GM19025 (cell line): ENCODE data around the gene TRMT61A.

Experiments used
- ATAC-seq: cut with Tn5 transposase; IDR thresholded peaks from one replicate; pipeline ENCODE4 v1.9.1; 2021; ENCODE audit warnings: mild to moderate bottlenecking, low read depth, moderate library complexity; ENCODE audit not compliant: unreplicated experiment

Gene TRMT61A

DNA sequence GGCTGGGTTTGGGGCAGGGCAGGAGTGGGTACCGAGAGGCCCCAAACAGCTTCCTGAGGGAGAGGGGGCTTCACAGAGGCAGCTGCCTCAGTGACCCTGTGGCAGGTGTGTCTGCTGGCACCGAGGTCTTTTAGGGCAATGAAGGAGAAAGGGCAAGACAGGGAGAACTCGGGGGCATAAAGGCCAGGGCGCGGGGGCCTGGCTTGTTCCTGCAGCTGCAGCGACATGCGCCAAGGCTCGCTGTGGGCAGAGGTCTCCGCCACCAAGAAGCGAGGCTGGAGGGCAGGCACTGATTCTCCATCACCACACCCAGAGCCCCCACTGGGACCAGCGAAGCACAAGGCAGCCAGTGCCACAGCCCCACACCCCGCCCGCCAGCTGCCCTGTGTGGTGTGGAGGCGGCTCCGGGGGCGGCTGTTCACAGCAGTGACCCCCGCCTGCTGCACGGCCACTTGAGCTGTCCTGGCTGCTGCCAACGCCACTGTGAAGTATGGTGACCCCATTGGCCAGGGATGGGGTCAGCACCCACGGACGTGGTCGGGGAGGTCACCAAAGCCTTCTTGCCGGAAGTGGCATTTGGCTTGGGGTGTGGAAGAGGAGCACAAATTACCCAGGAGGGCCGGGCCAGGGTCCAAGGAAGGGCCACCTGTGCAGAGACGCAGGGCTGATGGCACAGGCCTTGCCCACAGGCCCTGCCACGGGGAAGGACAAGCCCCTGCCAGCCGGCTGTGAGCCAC, 17.1 kb downstream of the TRMT61A start:
- no peak for ATAC-seq

DNA sequence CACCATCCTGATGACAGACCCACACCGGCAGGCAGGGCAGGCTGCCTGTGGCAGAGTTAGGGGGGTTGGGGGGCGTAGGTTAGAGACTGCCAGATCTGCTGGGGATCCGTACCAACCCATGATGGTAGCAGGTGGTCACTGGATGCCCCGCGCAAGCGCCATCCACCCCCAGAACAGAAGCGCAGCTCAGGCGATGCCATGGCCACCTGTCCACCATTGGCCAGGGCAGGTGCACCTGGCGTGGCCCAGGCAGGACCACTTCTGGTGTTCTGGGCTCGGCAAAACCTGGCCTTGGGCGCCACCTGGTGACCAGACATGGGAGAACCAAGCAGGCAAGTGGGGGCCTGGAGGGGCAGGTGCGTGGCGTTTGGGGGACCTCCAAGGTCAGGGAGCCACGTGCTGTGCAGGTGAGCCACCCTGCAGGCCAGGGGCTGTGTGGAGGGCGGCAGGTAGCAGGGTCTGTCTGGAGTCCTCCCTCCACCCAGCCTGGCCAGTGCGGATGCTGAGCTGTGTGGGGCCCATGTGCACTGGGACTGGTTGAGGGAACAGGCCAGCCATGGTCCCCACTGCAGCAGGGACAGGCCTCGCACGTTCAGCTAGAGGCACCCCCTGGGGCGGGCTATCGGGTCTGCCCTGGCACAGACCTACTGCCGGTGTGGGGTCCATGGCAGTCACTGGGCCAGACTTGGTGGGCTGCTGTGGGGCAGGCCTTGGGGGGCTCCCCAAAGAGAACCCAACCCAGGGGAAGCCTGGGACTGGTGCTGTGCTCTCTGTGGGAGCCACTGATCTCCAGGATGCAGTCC, 17.9 kb downstream of the TRMT61A start:
- ATAC-seq: no peak

DNA sequence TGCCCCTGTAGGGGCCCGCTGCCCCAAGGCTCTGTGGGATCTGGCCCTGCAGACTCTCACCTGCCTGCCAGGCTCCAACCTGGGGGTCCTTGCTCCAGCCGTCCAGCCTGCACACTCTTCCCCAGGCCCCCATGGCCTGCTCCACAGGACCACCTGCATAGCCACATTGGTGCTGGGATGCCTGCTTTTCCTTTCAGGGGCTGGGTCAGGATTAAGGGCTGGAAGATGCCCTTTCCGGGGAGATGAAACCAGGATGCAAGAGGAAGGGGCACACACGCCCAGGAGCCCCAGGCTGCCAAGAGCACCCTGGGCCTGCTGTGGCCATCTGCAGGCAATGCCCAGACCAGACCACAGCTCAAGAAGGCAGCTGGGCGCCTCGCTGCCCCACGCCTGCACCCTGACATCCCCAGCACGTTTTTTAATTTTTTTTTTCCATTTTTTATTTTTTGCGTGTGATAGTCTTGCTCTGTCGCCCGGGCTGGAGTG, 18.5 kb downstream of the TRMT61A start:
- no peak for ATAC-seq

DNA sequence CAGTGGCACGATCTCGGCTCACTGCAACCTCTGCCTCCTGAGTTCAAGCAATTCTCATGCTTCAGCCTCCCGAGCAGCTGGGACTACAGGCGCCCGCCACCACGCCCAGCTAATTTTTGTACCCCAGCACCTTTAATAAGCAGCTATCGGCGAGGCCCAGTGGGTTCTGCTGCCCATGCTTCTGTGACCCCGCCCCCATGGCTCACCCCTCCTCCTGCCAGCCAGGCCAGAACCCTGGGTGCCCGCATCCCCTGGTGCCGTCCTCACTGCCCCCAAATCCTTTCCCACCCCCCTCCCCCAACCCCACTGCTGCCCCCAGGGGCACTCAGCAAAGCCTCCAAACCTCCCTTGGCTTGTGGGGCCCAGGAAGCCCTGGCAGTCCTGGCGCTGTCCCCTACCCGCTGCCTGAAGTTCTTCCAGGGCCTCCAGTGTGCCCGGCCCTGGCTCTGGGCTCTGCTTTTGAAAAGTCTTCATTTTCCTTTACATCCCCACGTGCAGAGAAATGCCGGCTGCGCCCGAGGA, 19.0 kb downstream of the TRMT61A start:
- ATAC-seq: no peak

DNA sequence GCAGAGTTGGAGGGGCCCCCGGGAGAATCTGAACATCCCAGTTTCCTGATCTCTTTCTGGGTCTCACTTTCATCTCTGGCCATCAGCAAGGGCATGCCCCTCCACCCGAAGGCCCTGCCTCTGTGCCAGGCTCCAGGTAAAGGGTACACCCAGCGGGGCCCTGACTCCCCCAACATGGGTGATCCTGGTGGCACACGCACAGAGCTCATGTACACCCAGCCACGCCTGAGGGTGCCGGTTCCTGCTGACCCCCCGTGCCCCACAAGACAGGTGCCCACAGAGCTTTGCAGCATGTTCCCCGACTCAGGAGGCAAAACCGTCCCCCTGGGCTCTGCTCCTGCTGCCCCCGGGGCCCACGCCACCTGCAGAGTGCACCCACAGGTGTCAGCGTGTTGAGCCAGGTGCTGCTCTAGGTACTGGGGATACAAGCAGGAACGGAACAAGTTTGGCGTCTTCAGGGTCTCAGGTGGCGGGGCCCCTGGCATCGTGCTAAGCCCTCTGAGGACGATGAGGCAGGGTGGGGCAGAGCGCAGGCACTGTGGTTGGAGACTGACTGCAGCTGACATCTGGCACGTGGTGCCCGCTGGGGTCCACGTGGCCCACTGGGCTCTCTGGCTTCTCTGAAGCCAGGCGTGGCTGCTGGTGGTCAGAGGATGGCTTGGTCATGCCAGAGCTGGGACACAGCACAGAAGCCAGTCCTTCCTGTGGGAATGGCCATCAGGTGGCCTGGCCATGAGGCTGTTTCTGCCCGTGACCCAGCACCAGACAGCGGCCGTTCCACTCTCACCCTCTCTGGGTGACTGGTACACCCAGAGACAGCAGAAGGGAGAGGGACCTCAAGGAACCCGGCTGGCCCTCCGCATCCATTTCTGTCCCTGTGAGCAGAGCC, 19.7 kb downstream of the TRMT61A start:
- no peak for ATAC-seq

DNA sequence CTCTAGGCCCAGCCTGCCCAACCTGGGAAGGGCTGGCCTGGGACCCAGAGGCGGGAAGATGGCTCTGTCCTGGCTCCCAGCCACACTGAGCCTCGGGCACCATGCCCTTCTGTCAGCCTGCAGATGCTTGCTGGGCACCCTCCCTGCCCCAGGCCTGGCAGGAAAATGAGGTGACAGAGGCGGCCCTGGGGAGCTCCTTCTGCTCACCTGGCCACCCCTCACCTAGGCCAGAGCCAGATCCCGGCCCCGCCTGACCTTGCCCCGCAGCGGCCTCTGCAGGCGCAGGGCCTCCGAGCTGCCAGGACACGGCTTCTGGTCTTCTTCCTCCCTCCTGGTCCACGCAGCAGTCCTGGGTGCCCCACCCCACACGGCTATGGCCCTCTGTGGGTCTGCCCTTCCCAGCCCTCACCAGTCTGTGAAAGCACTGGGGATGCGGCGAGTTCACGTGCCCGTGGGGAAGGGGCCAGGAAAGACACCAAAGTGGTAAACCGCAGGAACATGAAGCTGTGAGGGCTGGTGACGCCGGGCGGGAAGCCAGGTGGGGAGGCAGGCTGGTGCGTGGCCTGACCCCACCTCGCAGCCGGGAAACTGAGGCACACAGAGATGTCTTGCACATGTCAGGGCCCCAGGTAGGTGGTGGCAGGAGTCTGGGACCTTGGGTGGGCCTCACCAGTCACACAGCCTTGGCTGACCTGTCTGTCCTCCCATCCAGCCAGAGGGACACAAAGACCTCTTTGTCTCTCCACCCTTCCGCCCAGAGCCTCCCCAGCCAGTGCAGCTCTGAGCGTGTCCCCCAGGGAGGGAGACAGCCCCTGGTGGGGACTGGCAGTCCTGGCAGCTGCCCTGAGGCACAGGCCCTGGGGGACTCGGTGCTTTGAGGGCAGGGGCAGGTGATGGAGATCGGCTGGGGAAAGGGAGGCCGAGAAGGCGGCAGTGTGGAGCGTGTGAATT, 20.6 kb downstream of the TRMT61A start:
- no peak for ATAC-seq

DNA sequence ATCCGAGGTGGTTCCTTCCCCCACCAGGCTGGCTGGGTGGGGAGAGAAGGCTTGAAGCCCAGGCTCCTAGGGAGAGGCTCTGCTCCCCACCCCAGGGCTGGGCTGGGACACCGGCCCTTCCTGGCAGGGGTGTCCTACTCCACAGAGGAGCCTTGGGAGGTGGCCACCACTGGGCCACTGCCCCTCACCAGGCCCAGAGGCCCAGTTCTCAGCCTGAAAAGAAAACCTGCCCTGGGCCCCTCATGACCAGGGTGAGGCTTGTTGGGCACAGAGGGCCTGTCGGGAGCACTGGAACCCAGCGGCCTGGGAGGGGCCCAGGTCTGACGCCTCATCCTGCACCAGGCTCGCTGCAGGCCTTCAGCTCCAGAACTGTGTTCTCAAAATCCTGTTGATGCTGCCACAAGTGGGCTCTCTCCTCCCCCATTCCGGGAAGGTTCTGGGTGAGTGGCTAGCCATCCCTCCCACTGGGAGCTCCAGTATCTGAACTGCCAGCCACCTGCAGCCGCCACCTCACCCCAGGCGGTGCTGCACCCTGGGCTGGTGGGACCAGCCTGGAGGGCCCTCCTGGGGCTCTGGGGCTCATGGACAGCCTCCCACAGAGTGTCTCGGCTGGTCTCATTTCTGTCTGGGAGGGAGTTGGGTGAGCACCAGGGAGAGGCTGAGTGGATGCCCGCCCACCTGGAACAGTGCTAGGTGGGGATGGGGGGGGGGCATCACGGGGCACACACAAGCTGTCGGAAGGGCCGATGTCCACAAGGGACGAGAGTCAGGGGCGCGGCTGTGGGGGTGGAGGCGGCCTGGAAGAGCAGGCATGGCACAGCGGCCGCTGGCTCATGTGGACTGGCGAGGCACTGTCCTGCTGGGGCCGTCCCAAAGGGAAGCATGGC, 21.7 kb downstream of the TRMT61A start:
- ATAC-seq: no peak

DNA sequence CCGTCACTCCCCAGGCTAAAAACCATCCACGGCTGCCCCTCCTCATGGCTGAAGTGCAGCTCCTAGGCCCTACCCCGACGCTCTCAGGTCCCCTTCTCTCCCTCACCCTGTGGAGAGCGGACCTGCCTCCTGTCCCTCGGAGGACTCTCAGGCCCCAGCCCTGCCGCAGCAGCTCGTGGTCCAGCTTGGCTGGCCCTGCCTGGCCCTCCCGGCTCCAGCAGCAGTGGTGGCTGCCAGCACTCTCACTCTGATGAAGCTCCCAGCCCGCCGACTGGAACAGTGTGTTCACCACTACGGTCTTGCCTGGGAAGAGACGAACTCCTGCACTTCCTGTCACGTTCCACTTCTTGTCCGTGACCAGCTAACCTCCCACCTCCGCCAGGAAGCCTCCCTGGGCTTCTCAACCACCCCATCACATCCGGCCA, 22.4 kb downstream of the TRMT61A start:
- no peak for ATAC-seq

DNA sequence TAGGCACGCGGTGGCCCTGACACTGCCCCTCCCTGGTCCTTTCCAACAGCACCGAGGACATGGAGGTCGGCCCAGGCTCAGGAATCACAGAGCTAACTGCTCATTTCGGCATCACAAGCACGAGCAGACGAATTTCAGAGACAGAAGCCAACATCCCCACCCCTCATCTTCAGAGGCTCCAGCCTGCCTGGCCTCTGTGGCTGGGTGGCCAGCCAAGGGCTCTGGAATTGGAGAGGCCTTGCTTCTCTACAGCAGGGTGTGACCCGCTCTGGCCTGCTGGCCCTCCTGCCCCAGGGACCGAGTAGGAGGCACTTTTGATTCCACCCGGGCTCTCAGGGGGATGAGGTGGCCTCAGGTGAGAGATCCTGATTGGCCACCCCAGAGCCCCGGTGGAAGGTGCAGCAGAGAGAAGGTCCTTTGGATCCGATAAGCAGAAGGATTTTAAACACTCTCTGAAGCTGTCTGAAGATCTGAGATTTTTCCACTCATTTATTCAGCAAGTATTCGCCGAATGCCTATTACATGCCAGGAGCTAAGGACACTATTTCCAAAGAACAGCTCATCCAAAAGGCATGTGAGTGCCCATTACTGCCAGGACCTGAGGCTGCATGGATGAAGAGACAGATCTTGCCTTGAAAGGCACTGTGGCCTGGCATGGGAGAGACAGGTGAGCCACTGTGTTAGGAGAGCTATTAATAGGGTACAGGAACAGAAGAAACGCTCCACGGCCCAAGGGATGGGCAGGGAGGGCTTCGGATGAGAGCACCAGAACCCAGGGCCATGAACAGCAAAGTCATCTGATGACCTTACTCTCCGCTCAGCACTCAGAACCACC, 23.2 kb downstream of the TRMT61A start:
- ATAC-seq: no peak

DNA sequence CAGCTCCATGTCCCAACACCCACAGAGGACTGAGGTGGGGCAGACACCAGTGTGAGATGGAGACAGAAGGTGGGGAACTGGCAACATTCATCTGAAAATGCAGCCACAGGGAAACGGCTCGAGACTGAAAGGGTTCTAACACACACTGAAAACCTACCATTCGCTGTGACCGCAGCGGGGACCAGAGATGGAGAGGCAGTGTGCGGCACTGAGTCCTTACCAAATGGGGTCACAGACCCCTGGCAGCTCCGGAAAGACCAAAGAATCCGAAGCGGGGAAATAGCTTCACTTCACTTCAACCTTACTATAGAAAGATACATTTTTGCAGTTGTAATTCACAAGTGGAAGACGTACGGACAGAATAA, 23.8 kb downstream of the TRMT61A start:
- ATAC-seq: no peak

DNA sequence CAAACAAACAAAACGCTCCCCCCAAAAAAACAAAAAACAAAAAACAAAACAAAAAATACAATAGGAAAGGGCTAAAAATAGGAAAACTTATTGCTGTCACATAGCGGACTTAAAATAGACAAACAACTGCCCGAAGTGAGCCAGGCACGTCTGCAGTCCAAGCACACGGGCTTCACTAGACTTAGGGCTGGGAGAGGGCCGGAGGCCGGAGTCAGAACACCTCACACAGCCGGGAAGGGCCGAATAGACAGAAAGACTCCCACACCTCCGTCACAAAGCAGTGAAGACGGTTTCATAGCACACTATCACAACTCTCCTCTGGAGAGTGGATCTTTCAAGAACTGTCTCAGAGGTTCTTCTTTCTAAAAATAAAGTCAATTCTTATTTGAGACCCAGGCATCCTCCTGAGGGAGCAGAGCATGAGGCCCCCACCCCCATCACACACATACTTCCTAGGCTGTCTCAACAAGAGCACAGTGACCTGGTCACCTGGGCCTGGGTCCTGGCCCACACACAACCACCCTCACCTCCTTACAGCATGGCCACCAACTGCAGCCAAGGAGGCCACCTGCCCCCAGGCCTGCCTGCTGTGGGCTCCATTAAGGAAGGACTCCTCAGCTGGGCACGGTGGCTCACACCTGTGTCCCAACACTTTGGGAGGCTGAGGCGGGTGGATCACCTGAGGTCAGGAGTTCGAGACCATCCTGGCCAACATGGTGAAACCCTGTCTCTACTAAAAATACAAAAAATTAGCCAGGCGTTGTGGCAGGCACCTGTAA, 26.8 kb downstream of the TRMT61A start:
- no peak for ATAC-seq

DNA sequence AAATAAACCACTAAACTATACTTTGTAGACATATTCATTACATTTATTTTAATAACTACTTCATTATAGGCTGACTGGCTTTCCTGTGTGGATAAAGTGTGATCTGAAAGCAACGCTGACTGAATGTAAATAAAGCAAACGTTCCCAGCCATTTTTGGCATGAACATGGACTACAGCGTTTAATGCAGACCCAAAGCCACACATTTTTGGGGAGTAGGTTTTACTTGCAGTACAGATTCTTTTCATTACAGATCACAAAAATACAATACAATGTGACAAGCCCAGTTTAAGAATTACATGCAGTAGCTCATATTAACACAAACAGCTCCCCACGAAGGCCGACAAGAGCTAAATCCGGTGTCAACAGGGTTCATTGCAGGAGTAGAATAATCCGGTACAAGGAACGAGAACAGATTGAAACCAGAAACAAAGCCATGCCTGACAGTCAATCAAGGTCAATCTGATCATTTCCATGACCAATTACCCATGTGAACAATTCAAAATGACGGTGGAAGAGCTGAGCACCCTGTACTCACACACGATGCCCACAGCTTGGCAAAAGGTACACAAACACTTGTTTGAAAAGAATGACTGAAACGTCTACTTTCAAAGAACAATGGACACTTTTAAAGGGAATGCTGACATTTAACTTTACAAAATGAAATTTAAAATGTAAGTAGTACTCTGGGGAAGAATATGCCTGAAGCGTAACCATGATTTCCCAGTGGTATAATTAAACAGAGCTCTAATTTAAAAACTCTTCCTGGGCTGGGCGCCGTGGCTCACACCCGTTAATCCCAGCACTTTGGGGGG, 28.2 kb downstream of the TRMT61A start:
- ATAC-seq: no peak

DNA sequence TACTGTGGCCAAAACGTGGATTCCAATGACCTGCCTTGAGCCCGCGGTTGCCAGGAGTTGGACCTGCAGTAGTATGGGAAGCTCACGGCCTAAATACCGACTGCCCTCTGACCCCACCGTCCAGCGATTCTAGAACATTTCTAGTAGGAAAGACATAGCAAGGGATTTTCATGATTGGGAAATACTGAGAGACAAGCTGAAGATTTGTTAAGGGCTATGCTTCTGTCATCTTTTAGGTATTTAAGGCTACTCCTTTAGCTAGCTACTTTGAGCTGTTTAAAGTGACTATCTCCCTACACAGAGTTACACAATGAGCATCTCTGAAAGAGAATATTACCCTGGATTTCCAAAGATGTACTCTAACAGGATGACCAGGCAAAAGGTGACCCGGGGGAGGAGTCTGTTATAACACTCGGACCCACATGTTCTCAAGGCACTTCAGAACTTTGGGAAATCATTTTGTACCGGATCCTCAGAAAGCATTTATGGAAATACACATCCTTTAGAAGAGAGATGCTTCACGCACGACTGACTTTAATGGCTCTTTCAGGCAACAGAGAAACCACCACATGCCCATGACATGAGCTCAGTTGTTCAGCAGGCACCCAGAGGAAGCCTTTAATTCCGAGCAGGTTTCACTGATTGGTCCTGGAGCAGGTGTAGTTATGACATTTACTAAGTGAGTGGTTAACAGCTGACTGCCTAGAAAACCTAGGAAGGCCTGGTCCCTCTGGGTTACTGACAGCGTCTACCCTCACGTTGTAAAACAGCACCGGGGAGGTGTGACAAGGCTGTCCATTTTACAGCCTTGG, 29.3 kb downstream of the TRMT61A start:
- ATAC-seq: no peak

DNA sequence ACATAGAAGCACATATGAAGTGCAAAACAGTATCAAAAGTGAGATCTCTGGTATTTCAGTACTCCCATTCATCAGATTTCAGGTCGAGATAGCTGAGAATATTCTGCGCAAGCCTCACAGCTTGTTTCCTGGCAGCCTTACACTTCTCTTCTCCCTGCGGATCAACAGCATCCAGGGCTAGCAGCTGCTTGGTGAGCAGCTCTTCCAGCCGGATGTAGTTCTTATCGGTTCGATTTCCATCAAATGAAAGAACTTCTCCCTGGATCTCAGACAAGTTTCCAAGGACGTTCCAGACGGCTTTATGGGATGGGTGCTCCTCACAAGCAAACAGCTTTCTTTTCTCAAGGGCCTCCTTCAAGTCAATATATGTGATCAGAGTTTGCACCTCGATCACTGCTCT, 30.8 kb downstream of the TRMT61A start:
- ATAC-seq: no peak

DNA sequence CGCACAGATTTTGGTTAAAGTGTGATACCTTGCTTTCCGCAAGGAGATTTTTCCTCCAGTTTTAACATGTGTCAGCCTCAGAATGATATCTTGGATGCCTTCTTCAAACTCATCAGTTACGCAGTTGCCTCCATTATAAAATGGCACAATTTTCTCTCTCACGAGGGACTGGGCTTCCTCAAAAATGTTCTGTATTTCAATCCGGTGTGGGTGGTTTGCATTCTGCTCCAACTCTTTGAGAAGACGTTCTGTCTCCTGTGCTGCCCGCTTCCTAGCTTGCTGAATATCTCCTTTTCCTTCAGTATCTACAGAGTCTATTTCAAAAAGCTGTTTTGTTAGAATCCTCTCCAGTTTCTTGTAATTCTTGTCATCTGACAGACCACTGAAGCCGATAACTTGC, 31.7 kb downstream of the TRMT61A start:
- no peak for ATAC-seq
